Kidney (tissue), 22 donors: ENCODE measurements around the gene C1QTNF3. TPM values are rescaled to one million over a fixed set of nuclear protein-coding genes. Genes with fewer than 3 reads are reported as not detected.
"Not testable (repeated sequence)": the region's sequence is repeated elsewhere in the genome, so short reads cannot be mapped to it uniquely, and the experiment has no call there.

Source experiments
- DNase-seq, 5 donors: peaks; one replicate each; pipeline ENCODE4 v3.0.0-alpha.2; 2013 to 2020
- FAIRE-seq: peaks from 2 replicates; lab custom pipeline; 2012; peaks lifted over from hg19 to GRCh38; lab: Jason Lieb, UNC
- H3K27ac ChIP-seq, 2 donors: one replicate each; pipeline ENCODE4 v1.7.0; 2013; ENCODE audit warnings: low read depth in 2 of 2, low read length in 2 of 2, inconsistent platforms in 1 of 2
- H3K27me3 ChIP-seq: one replicate; pipeline ENCODE4 v1.7.1; 2013; ENCODE audit warnings: low read length, inconsistent platforms; ENCODE audit not compliant: control insufficient read depth, insufficient read depth
- H3K36me3 ChIP-seq, 3 donors: one replicate each; pipeline versions ENCODE4 v1.7.0 to v1.7.1; 2013; ENCODE audit warnings: low read length in 3 of 3, control low read depth in 1 of 3, inconsistent platforms in 1 of 3; ENCODE audit not compliant: insufficient read depth in 3 of 3, control insufficient read depth in 2 of 3
- H3K4me1 ChIP-seq, 3 donors: one replicate each; pipeline versions ENCODE4 v1.7.0 to v1.7.1; 2013; ENCODE audit warnings: low read length in 3 of 3, inconsistent platforms in 1 of 3, low read depth in 1 of 3; ENCODE audit not compliant: control insufficient read depth in 2 of 3, insufficient read depth in 2 of 3
- H3K4me3 ChIP-seq, 3 donors: one replicate each; pipeline versions ENCODE4 v1.7.0 to v1.8.1; 2013; ENCODE audit warnings: low read length in 3 of 3, control low read depth in 1 of 3, inconsistent platforms in 1 of 3
- H3K9ac ChIP-seq, 3 donors: one replicate each; pipeline versions ENCODE4 v1.7.0 to v1.7.1; 2013; ENCODE audit warnings: low read length in 3 of 3, control low read depth in 1 of 3, inconsistent platforms in 1 of 3
- H3K9me3 ChIP-seq, 3 donors: one replicate each; pipeline versions ENCODE4 v1.7.0 to v1.7.1; 2013; ENCODE audit warnings: low read length in 3 of 3, control low read depth in 1 of 3, inconsistent platforms in 1 of 3; ENCODE audit not compliant: control insufficient read depth in 2 of 3, insufficient read depth in 1 of 3
- CTCF ChIP-seq: IDR thresholded peaks from 3 replicates; pipeline ENCODE4 v1.5.1; 2012; ENCODE audit warnings: mild to moderate bottlenecking, moderate library complexity, borderline replicate concordance; ENCODE audit not compliant: insufficient read depth; ENCODE audit errors: extremely low read depth
- intact Hi-C: fragments of 100-400 bp; cut with DNase I; formaldehyde crosslinking; loops from one replicate; pipeline ENCODE4 v1.11.1; 2022
- long read RNA-seq, 10 donors: library from polyadenylated mRNA in 1 of 10; unstranded in 1 of 10; transcript quantifications; one replicate each; pipeline ENCODE4 v2.0.0 and lab custom pipeline, GENCODE V29; 2021 to 2026
- polyA plus RNA-seq: library from polyadenylated mRNA; stranded (reverse); fragments of 350-450 nt; fragmentation: Illumina TruSeq; extraction: RNeasy Lipid Tissue Mini Kit (QIAGEN cat#74804); gene quantifications from one replicate; pipeline ENCODE4 v1.2.3, GENCODE V29; 2014; ENCODE audit warnings: low read depth, low replicate concordance; ENCODE audit not compliant: insufficient read depth
- total RNA-seq: library from RNA; stranded (reverse); fragmentation: NEBNext Ultra II Directional; extraction: Animal tissue kit (Norgen Biotek cat#: 25700); gene quantifications from one replicate; pipeline ENCODE4 v1.2.1, GENCODE V29; 2021
- donor health status: control.
- donor health status: control.
- donor health status: control.
- donor health status: control.
- donor health status: control.
- donor health status: DM: yes; HTN: yes; CAD: no.
- donor health status: Normal renal cell carcinoma (clear cell type).

The C1QTNF3 gene, protein sequence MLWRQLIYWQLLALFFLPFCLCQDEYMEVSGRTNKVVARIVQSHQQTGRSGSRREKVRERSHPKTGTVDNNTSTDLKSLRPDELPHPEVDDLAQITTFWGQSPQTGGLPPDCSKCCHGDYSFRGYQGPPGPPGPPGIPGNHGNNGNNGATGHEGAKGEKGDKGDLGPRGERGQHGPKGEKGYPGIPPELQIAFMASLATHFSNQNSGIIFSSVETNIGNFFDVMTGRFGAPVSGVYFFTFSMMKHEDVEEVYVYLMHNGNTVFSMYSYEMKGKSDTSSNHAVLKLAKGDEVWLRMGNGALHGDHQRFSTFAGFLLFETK
- total RNA-seq (38.4 TPM), polyA plus RNA-seq (6.3 TPM)
- long read RNA-seq, donor 1, transcript C1QTNF3-201 (6 exons, 1,959 nt): major isoform, 8 of 19 reads
- long read RNA-seq, donor 1, transcript C1QTNF3-202 (6 exons, 2,802 nt): minor isoform, 6 of 19 reads
- long read RNA-seq, donor 1, partial matches to known transcripts: 0 of 19 reads
- long read RNA-seq, donor 1, other reads (novel, unspliced or antisense): 0 of 19 reads
- long read RNA-seq, donor 2, transcript C1QTNF3-202 (6 exons, 2,802 nt): minor isoform, 9 of 29 reads
- long read RNA-seq, donor 2, transcript C1QTNF3-201 (6 exons, 1,959 nt): major isoform, 15 of 29 reads
- long read RNA-seq, donor 2, partial matches to known transcripts: 0 of 29 reads
- long read RNA-seq, donor 2, other reads (novel, unspliced or antisense): 0 of 29 reads
- long read RNA-seq, donor 3, transcript C1QTNF3-201 (6 exons, 1,959 nt): major isoform, 14 of 23 reads
- long read RNA-seq, donor 3, transcript C1QTNF3-202 (6 exons, 2,802 nt): minor isoform, 7 of 23 reads
- long read RNA-seq, donor 3, partial matches to known transcripts: 0 of 23 reads
- long read RNA-seq, donor 3, other reads (novel, unspliced or antisense): 0 of 23 reads
- long read RNA-seq, donor 4, transcript C1QTNF3-202 (6 exons, 2,802 nt): minor isoform, 6 of 17 reads
- long read RNA-seq, donor 4, transcript C1QTNF3-201 (6 exons, 1,959 nt): major isoform, 9 of 17 reads
- long read RNA-seq, donor 4, partial matches to known transcripts: 0 of 17 reads
- long read RNA-seq, donor 4, other reads (novel, unspliced or antisense): 0 of 17 reads
- long read RNA-seq, donor 5, partial matches to known transcripts: 0 of 1 reads
- long read RNA-seq, donor 5, other reads (novel, unspliced or antisense): 0 of 1 reads
- long read RNA-seq, donor 6, transcript C1QTNF3-201 (6 exons, 1,959 nt): major isoform, 14 of 24 reads
- long read RNA-seq, donor 6, transcript C1QTNF3-202 (6 exons, 2,802 nt): minor isoform, 8 of 24 reads
- long read RNA-seq, donor 6, partial matches to known transcripts: 0 of 24 reads
- long read RNA-seq, donor 6, other reads (novel, unspliced or antisense): 0 of 24 reads
- long read RNA-seq, donor 7, transcript C1QTNF3-201 (6 exons, 1,959 nt): major isoform, 31 of 52 reads
- long read RNA-seq, donor 7, transcript C1QTNF3-202 (6 exons, 2,802 nt): minor isoform, 19 of 52 reads
- long read RNA-seq, donor 7, partial matches to known transcripts: 0 of 52 reads
- long read RNA-seq, donor 7, other reads (novel, unspliced or antisense): 2 of 52 reads
- long read RNA-seq, donor 8, transcript C1QTNF3-201 (6 exons, 1,959 nt): major isoform, 17 of 31 reads
- long read RNA-seq, donor 8, transcript C1QTNF3-202 (6 exons, 2,802 nt): minor isoform, 11 of 31 reads
- long read RNA-seq, donor 8, partial matches to known transcripts: 0 of 31 reads
- long read RNA-seq, donor 8, other reads (novel, unspliced or antisense): 0 of 31 reads
- long read RNA-seq, donor 9, transcript C1QTNF3-201 (6 exons, 1,959 nt): major isoform, 5 of 10 reads
- long read RNA-seq, donor 9, transcript C1QTNF3-202 (6 exons, 2,802 nt): major isoform, 5 of 10 reads
- long read RNA-seq, donor 9, partial matches to known transcripts: 0 of 10 reads
- long read RNA-seq, donor 9, other reads (novel, unspliced or antisense): 0 of 10 reads
- long read RNA-seq, donor 10, transcript C1QTNF3-201 (6 exons, 1,959 nt): major isoform, 5 of 8 reads
- long read RNA-seq, donor 10, partial matches to known transcripts: 0 of 8 reads
- long read RNA-seq, donor 10, other reads (novel, unspliced or antisense): 0 of 8 reads

DNA sequence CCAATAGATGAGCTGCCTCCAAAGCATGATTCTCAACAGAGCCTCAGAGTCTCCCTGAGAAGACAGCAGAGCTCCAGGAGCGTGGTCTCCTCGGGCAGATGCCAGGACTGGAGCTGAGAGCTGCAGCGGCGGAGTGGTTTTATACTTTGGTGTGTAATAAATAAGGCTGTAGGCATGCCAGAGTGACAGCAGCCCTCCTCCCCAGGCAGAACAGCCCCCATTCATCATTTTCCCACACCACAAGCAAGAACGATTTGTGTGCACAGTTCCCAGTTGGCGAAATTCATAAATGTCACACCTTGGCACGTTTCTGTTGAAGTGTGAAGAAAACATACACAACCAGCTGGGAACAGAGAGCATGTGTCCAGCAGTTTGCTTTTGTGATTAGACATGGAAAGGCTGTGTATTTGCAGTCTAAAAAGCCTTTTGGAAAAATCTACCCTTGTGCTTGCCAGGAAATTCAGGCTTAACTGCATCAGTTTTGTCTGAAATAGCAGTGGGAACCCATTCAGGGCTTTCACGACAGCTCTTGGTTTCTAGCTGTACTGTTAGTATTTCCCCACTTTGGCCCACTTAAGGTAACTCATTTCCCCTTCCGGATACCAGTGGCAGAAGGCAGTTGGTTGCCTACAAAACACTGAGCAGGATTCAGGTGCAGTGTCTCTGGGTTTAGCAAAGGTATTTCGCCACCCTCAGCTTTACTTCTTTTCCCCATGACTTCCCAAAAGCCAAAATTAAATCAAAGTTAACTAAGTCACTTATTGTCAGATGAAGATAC, at the start of gene C1QTNF3:
Gene C1QTNF3 (minus strand): TSS at position 115 of the 778 bp plus-strand sequence. CDS start 88 bp downstream, at position 27.
- no peak for TF ChIP-seq CTCF
- Histone ChIP-seq H3K4me1 (peaks cover 4 to 8% (median 4%) of the 10 kb centered on the region in 3 donors), H3K9me3 (no peaks in the 10 kb centered on the region), H3K9ac (no peak within 1 kb of the TSS), H3K4me3 (peak within 1 kb of the TSS in 2 of 3 donors; percentile 8 to 23), H3K27me3 (no peaks in the 10 kb centered on the region), H3K27ac (no peak within 1 kb of the TSS), H3K36me3 (no peaks in the 10 kb centered on the region)
- FAIRE-seq (no peak), DNase-seq (peak in 4 of 5 donors; percentile 60 to 73 (median 68))
- intact Hi-C loops: no loop called here

GRCh38 chr5:34091039-34091438, 48.0 kb upstream of the C1QTNF3 start:
- H3K27ac ChIP-seq, H3K4me1 ChIP-seq, H3K36me3 ChIP-seq, H3K9ac ChIP-seq, H3K27me3 ChIP-seq, FAIRE-seq, intact Hi-C loops, DNase-seq, H3K4me3 ChIP-seq, H3K9me3 ChIP-seq: not testable (repeated sequence)

DNA sequence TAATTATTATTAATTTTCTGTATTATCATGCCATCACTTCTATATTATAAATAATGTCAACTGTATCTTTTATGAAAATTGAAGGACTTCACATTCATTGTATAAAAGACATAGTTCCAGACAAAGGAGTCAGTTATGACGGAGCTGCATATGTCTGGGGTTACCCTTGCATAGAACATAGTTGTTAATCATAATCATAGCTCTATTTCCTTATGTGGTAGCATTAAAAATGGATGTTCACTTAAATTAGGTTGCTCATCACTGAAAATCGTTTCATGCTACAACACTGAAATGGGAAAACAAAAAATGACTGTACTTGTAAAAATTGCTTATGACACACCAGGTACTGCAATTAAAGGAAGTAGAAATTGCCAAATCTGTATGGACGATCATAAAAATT, 46.8 kb upstream of the C1QTNF3 start:
- H3K9ac ChIP-seq, H3K27ac ChIP-seq, H3K4me3 ChIP-seq, H3K4me1 ChIP-seq, intact Hi-C loops, H3K27me3 ChIP-seq, H3K36me3 ChIP-seq, DNase-seq, H3K9me3 ChIP-seq, FAIRE-seq: not testable (repeated sequence)

GRCh38 chr5:34087728-34088127, 44.7 kb upstream of the C1QTNF3 start:
- H3K4me3 ChIP-seq, intact Hi-C loops, H3K9ac ChIP-seq, H3K27ac ChIP-seq, H3K9me3 ChIP-seq, H3K27me3 ChIP-seq, H3K4me1 ChIP-seq, DNase-seq, FAIRE-seq, H3K36me3 ChIP-seq: not testable (repeated sequence)

GRCh38 chr5:34083898-34084297, 40.9 kb upstream of the C1QTNF3 start:
- H3K9ac ChIP-seq, H3K4me1 ChIP-seq, H3K36me3 ChIP-seq, intact Hi-C loops, H3K27me3 ChIP-seq, H3K9me3 ChIP-seq, H3K27ac ChIP-seq, FAIRE-seq, H3K4me3 ChIP-seq, DNase-seq: not testable (repeated sequence)
